Right lobe of liver (tissue), 6 donors: ENCODE data around the gene LECT2. TPM values are rescaled to one million over a fixed set of nuclear protein-coding genes. Genes with fewer than 3 reads are reported as not detected.

ENCODE experiments used
- ATAC-seq, 4 donors: fragments of 200-7000 bp; cut with Tn5 transposase; one replicate each; pipeline ENCODE4 v1.9.1; 2020; ENCODE audit warnings: mild to moderate bottlenecking in 4 of 4, moderate library complexity in 4 of 4
- DNase-seq, 3 donors: peaks; one replicate each; pipeline ENCODE4 v3.0.0-alpha.2; 2020
- H3K27ac ChIP-seq, 3 donors: fragments of 200-600 bp; one replicate each; pipeline ENCODE4 v1.8.0; 2022
- H3K27me3 ChIP-seq, 2 donors: fragments of 200-600 bp; one replicate each; pipeline ENCODE4 v1.8.0; 2022
- H3K36me3 ChIP-seq, 4 donors: fragments of 200-600 bp; sonication (generic) in 1 of 4; one replicate each; pipeline versions ENCODE4 v1.5.1 to v1.8.0; 2017 to 2022; ENCODE audit warnings: control low read depth in 1 of 4
- H3K4me1 ChIP-seq, 4 donors: fragments of 200-600 bp; sonication (generic) in 1 of 4; one replicate each; pipeline versions ENCODE4 v1.5.1 to v1.8.0; 2017 to 2022; ENCODE audit warnings: control low read depth in 1 of 4
- H3K4me3 ChIP-seq, 3 donors: fragments of 200-600 bp; one replicate each; pipeline ENCODE4 v1.8.0; 2022
- H3K9me3 ChIP-seq, 4 donors: fragments of 200-600 bp; sonication (generic) in 1 of 4; one replicate each; pipeline versions ENCODE4 v1.5.1 to v1.8.0; 2017 to 2022; ENCODE audit warnings: control low read depth in 1 of 4
- POLR2A ChIP-seq: fragments of 450-650 bp; IDR thresholded peaks from one replicate; pipeline ENCODE4 v1.6.1; 2017; ENCODE audit warnings: antibody characterized with exemption, mild to moderate bottlenecking
- WGBS: methylation state at CpG from one replicate; pipeline ENCODE4 v1.1.6; 2018; ENCODE audit warnings: low coverage, low lambda C conversion rate; ENCODE audit not compliant: insufficient coverage; ENCODE audit errors: missing lambda C conversion rate; 5-methylcytosine and 5-hydroxymethylcytosine counted together
- intact Hi-C, 2 donors: fragments of 100-400 bp; cut with DNase I; formaldehyde crosslinking; loops; one replicate each; pipeline versions ENCODE4 v1.11.2 to v1.14.1; 2022
- total RNA-seq, 6 experiments: library from RNA; depleted of rRNA in 2 of 6; stranded (reverse); fragments of >200 nt in 2 of 6; fragmentation: NEBNext Ultra II Directional in 3 of 6; extraction: Animal tissue kit (Norgen Biotek cat#: 25700) in 3 of 6; gene quantifications; one replicate each; pipeline versions ENCODE4 v1.1.0 to v1.2.4, GENCODE V29; 2016 to 2023
- TF ChIP-seq, protein P1 (sequence below), 4 donors: fragments of 200-600 bp in 3 of 4; fragments of 450-650 bp in 1 of 4; IDR thresholded peaks; one replicate each; pipeline versions ENCODE4 v1.5.1 to v1.8.0; 2016 to 2022; ENCODE audit warnings: antibody characterized with exemption in 4 of 4, mild to moderate bottlenecking in 2 of 4
- donor health status: DM: no; HTN: yes; CAD: no.
- donor health status: DM: no; HTN: no; CAD: no.
- donor health status: DM: no; HTN: no; CAD: no.
- donor health status: DM: no; HTN: yes; CAD: no.
- donor health status: DM: no; HTN: yes; CAD: no.

Gene LECT2
- total RNA-seq, 6 experiments from 2014 or later, result 6.0 to 66.7 (median 43.7) TPM

- WGBS, result 72% methylated on average over 4 of the region's 4 CpGs
- Histone ChIP-seq H3K36me3 (peaks cover 0 to 17% (median 0%) of the 10 kb centered on the region in 4 donors), H3K4me1 (peaks cover 0 to 19% (median 4%) of the 10 kb centered on the region in 4 donors), H3K4me3 (no peak overlapping the region), H3K9me3 (no peaks in the 10 kb centered on the region), H3K27me3 (no peaks in the 10 kb centered on the region), H3K27ac (peak overlapping the region in 1 of 3 donors; percentile 92)
- ATAC-seq, result no peak
- TF ChIP-seq POLR2A, result no peak
- TF ChIP-seq, protein P1, sequence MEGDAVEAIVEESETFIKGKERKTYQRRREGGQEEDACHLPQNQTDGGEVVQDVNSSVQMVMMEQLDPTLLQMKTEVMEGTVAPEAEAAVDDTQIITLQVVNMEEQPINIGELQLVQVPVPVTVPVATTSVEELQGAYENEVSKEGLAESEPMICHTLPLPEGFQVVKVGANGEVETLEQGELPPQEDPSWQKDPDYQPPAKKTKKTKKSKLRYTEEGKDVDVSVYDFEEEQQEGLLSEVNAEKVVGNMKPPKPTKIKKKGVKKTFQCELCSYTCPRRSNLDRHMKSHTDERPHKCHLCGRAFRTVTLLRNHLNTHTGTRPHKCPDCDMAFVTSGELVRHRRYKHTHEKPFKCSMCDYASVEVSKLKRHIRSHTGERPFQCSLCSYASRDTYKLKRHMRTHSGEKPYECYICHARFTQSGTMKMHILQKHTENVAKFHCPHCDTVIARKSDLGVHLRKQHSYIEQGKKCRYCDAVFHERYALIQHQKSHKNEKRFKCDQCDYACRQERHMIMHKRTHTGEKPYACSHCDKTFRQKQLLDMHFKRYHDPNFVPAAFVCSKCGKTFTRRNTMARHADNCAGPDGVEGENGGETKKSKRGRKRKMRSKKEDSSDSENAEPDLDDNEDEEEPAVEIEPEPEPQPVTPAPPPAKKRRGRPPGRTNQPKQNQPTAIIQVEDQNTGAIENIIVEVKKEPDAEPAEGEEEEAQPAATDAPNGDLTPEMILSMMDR (IDR thresholded peaks at IDR 0.05), result no peak
- intact Hi-C loops, result no loop called here
- no peak for DNase-seq
Measured at GRCh38 chr5:135951257-135951656, 3.5 kb downstream of the LECT2 start.

GRCh38 chr5:135950611-135951010 lies 4.2 kb downstream of the LECT2 start:
- no peak overlapping the region for H3K4me3 ChIP-seq
- DNase-seq (no peak), ATAC-seq (no peak)
- H3K4me1 ChIP-seq, result peaks cover 0 to 19% (median 4%) of the 10 kb centered on the region in 4 donors
- no peak overlapping the region for H3K27ac ChIP-seq
- H3K36me3 ChIP-seq, result peaks cover 0 to 17% (median 0%) of the 10 kb centered on the region in 4 donors
- intact Hi-C loops, result no loop called here
- no peak for TF ChIP-seq POLR2A
- TF ChIP-seq, protein P1 (IDR thresholded peaks at IDR 0.05), result no peak
- no peaks in the 10 kb centered on the region for H3K27me3 ChIP-seq
- WGBS, result 51% methylated on average over 3 of the region's 3 CpGs
- no peaks in the 10 kb centered on the region for H3K9me3 ChIP-seq

DNA sequence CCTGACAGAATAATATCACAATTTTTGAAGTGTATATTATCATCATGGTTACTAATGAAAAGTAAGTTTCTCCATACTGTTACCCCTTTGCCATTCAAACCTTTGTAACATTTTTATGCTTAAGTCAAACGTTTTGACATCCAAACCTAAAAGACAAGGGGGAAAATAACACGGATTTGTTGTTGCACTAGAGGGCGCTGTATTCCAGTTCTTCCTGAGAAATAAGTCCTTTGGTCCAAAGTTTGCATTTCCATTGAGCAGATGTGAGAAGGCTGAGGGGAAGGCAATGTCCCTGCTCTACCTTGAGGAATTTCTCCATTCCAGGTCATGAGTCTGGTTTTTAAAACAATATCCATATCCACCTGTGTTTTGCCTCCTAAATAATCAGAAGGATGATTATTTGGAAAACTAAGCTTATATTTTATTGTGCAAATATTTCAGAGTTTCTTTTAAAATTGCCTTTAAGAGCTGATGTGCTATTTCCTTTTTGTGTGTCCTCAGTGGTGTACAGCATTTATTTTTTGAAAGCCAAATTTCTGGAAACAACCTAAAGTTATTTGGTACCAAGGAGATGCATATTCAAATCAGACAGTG lies 9.7 kb downstream of the LECT2 start:
- Histone ChIP-seq H3K27me3 (no peaks in the 10 kb centered on the region), H3K36me3 (peaks cover 0 to 6% (median 0%) of the 10 kb centered on the region in 4 donors), H3K4me1 (peaks cover 0 to 4% (median 0%) of the 10 kb centered on the region in 4 donors), H3K4me3 (no peak overlapping the region), H3K27ac (no peak overlapping the region), H3K9me3 (no peaks in the 10 kb centered on the region)
- 0% methylated on average over 3 of the region's 3 CpGs for WGBS
- intact Hi-C loops, result no loop called here
- DNase-seq (peak in 1 of 3 donors; percentile 56), ATAC-seq (peak; percentile 88 to 97 (median 94))
- TF ChIP-seq POLR2A, result no peak
- TF ChIP-seq, protein P1 (IDR thresholded peaks at IDR 0.05), result peak; percentile 80 to 88 (median 82)

DNA sequence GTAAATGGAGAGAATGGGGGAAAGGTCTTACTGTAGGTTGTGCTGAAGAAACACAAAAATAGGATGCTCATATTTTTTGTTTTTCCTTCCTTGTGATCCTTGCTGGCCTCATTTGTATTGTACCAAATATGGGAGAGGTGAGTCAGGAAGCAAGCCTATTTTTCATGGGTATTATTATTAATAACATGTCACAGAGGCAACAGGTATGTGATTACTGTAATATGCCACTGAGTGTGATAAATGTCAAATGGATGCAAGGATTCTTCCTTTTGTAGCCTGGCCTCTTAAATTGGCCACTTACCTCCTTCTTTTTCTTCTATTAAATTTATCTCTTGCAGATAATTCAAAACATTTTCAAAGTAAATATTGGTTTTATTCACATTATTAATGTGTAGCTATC lies 10.2 kb downstream of the LECT2 start:
- intact Hi-C loops, result no loop called here
- DNase-seq (no peak), ATAC-seq (no peak)
- H3K4me1 ChIP-seq, result peaks cover 0 to 4% (median 0%) of the 10 kb centered on the region in 4 donors
- no peak for TF ChIP-seq POLR2A
- TF ChIP-seq, protein P1 (IDR thresholded peaks at IDR 0.05), result no peak
- no peak overlapping the region for H3K27ac ChIP-seq
- peaks cover 0 to 6% (median 0%) of the 10 kb centered on the region in 4 donors for H3K36me3 ChIP-seq
- no peak overlapping the region for H3K4me3 ChIP-seq
- H3K27me3 ChIP-seq, result no peaks in the 10 kb centered on the region
- no peaks in the 10 kb centered on the region for H3K9me3 ChIP-seq
